NCI-H748 (cell line): ENCODE data around the gene RIN3.
"Not testable (repeated sequence)": the region's sequence is repeated elsewhere in the genome, so short reads cannot be mapped to it uniquely, and the experiment has no call there.

Experiments
- DNase-seq: peaks from one replicate; lab custom pipeline; 2025; ENCODE audit not compliant: unreplicated experiment; lab: John Stamatoyannopoulos, UW

RIN3 gene

GRCh38 chr14:92622311-92622710 is 108.7 kb downstream of the RIN3 start:
- no peak for DNase-seq

GRCh38 chr14:92624764-92625163 is 111.2 kb downstream of the RIN3 start:
- DNase-seq: no peak

- no peak for DNase-seq
Measured at GRCh38 chr14:92625213-92625612, 111.6 kb downstream of the RIN3 start.

- no peak for DNase-seq
Measured at GRCh38 chr14:92626041-92626440, 112.5 kb downstream of the RIN3 start.

- DNase-seq: no peak
Measured at GRCh38 chr14:92627707-92628215, 114.2 kb downstream of the RIN3 start.

- no peak for DNase-seq
Measured at GRCh38 chr14:92628636-92629035, 115.1 kb downstream of the RIN3 start.

GRCh38 chr14:92630367-92630766 is 116.8 kb downstream of the RIN3 start:
- DNase-seq: no peak

- DNase-seq: no peak
Measured at GRCh38 chr14:92631098-92631497, 117.5 kb downstream of the RIN3 start.

GRCh38 chr14:92632546-92633273 is 119.1 kb downstream of the RIN3 start:
- DNase-seq: no peak

- no peak for DNase-seq
Measured at GRCh38 chr14:92633274-92633616, 119.7 kb downstream of the RIN3 start.

- no peak for DNase-seq
Measured at GRCh38 chr14:92633724-92634123, 120.1 kb downstream of the RIN3 start.

GRCh38 chr14:92635031-92635430 is 121.5 kb downstream of the RIN3 start:
- peak; percentile 95 for DNase-seq

- no peak for DNase-seq
Measured at GRCh38 chr14:92635896-92636295, 122.3 kb downstream of the RIN3 start.

GRCh38 chr14:92637228-92637627 is 123.6 kb downstream of the RIN3 start:
- DNase-seq: peak; percentile 73

- DNase-seq: no peak
Measured at GRCh38 chr14:92637864-92638263, 124.3 kb downstream of the RIN3 start.

GRCh38 chr14:92638266-92638665 is 124.7 kb downstream of the RIN3 start:
- no peak for DNase-seq

GRCh38 chr14:92638904-92639303 is 125.3 kb downstream of the RIN3 start:
- no peak for DNase-seq

GRCh38 chr14:92639472-92640117 is 126.0 kb downstream of the RIN3 start:
- DNase-seq: not testable (repeated sequence)

GRCh38 chr14:92641306-92641705 is 127.7 kb downstream of the RIN3 start:
- DNase-seq: no peak

GRCh38 chr14:92644171-92644969 is 130.8 kb downstream of the RIN3 start:
- no peak for DNase-seq

GRCh38 chr14:92644970-92645515 is 131.5 kb downstream of the RIN3 start:
- DNase-seq: no peak
